K562 (cell line): Measurements from ENCODE around the gene MAD1L1. TPM values are rescaled to one million over a fixed set of nuclear protein-coding genes. Genes with fewer than 3 reads are reported as not detected.

ENCODE experiments used
- ATAC-seq: fragments of 200-7000 bp; cut with Tn5 transposase; 3 replicates; pipeline ENCODE4 v1.9.1; 2020; ENCODE audit warnings: moderate library complexity
- BruUV-seq: library from RNA; stranded (reverse); fragments of 400-500 nt; replicated peaks from 2 replicates; lab custom pipeline; 2021; lab: Mats Ljungman, UMichigan
- CTCF ChIA-PET: fragments of 300-600 bp; formaldehyde crosslinking; extraction: SDS; loops from one replicate; lab custom pipeline; 2021; ENCODE audit warnings: low intra/inter-chr PET ratio; lab: Yijun Ruan, JAX
- POLR2A ChIA-PET: fragments of 300-600, 350-650 bp; sonication (Branson Sonifier 250); formaldehyde crosslinking; extraction: SDS; loops from one replicate; lab custom pipeline; 2021; ENCODE audit warnings: antibody characterized with exemption, inconsistent platforms; lab: Yijun Ruan, JAX
- DNase-seq, 4 experiments: peaks; one replicate each; pipeline versions ENCODE4 v3.0.0 to v3.0.0-alpha.2; 2011 to 2018; ENCODE audit warnings: low spot score in 3 of 4, mixed read lengths in 3 of 4; ENCODE audit errors: extremely low read depth in 1 of 4
- FAIRE-seq: peaks from 2 replicates; lab custom pipeline; 2011; peaks lifted over from hg19 to GRCh38; lab: Jason Lieb, UNC
- H2AFZ ChIP-seq: 2 replicates; pipeline ENCODE4 v1.6.0; 2011; ENCODE audit warnings: low read depth, low read length, control low read depth, inconsistent platforms
- H3K27ac ChIP-seq: fragments of 200-600 bp; 3 replicates; pipeline ENCODE4 v1.8.0; 2011; ENCODE audit warnings: low read depth, mild to moderate bottlenecking, control low read depth, inconsistent platforms, low read length, moderate library complexity, mixed read lengths; ENCODE audit errors: extremely low read depth
- H3K27me3 ChIP-seq, 2 experiments: fragments of 300-600 bp in 1 of 2; 2 replicates in 1 of 2; 3 replicates in 1 of 2; pipeline versions ENCODE4 v1.6.0 to v1.8.0; 2011; ENCODE audit warnings: inconsistent platforms in 2 of 2, low read length in 2 of 2, mild to moderate bottlenecking in 1 of 2, mixed read lengths in 1 of 2, moderate library complexity in 1 of 2; ENCODE audit not compliant: control insufficient read depth in 2 of 2, insufficient read depth in 2 of 2
- H3K36me3 ChIP-seq: fragments of 300-600 bp; 3 replicates; pipeline ENCODE4 v1.8.0; 2011; ENCODE audit warnings: mild to moderate bottlenecking, low read length, inconsistent platforms; ENCODE audit not compliant: control insufficient read depth, insufficient read depth
- H3K4me1 ChIP-seq, 2 experiments: fragments of 200-600 bp in 1 of 2; replicated peaks in 1 of 2; 2 replicates in 1 of 2; 3 replicates in 1 of 2; pipeline versions ENCODE4 v1.5.1 to v1.8.0; 2011; ENCODE audit warnings: inconsistent platforms in 2 of 2, low read length in 2 of 2, mild to moderate bottlenecking in 1 of 2, mixed read lengths in 1 of 2, moderate library complexity in 1 of 2; ENCODE audit not compliant: control insufficient read depth in 2 of 2, insufficient read depth in 2 of 2
- H3K4me2 ChIP-seq: 2 replicates; pipeline ENCODE4 v1.6.1; 2011; ENCODE audit warnings: low read length, control low read depth, inconsistent platforms, mixed read lengths; ENCODE audit not compliant: insufficient read depth
- H3K4me3 ChIP-seq: fragments of 200-600 bp; sonication (generic), shearing (Covaris generic); 2 replicates; pipeline ENCODE4 v1.5.1; 2016; ENCODE audit warnings: control low read depth, inconsistent platforms
- H3K79me2 ChIP-seq: fragments of 200-600 bp; 3 replicates; pipeline ENCODE4 v1.8.0; 2011; ENCODE audit warnings: low read length, inconsistent platforms; ENCODE audit not compliant: control insufficient read depth, insufficient read depth
- H3K9ac ChIP-seq, 2 experiments: 2 replicates each; pipeline versions ENCODE4 v1.6.0 to v1.6.1; 2011; ENCODE audit warnings: low read depth in 2 of 2, low read length in 2 of 2, control low read depth in 1 of 2, inconsistent platforms in 1 of 2, mild to moderate bottlenecking in 1 of 2, mixed read lengths in 1 of 2; ENCODE audit not compliant: insufficient read depth in 1 of 2
- H3K9me1 ChIP-seq: one replicate; pipeline ENCODE4 v1.6.0; 2011; ENCODE audit warnings: inconsistent platforms, mild to moderate bottlenecking, low read length, moderate library complexity; ENCODE audit not compliant: control insufficient read depth, insufficient read depth
- H3K9me3 ChIP-seq: replicated peaks from 2 replicates; pipeline ENCODE4 v1.5.1; 2011; ENCODE audit warnings: low read depth, low read length, inconsistent platforms; ENCODE audit not compliant: control insufficient read depth, insufficient read depth
- H4K20me1 ChIP-seq: replicated peaks from 2 replicates; pipeline ENCODE4 v1.6.1; 2011; ENCODE audit warnings: low read length, inconsistent platforms, mixed read lengths; ENCODE audit not compliant: control insufficient read depth, insufficient read depth
- ADNP ChIP-seq: fragments of 200-800 bp; sonication (Bioruptor generic); IDR thresholded peaks from 2 replicates; pipeline ENCODE4 v1.6.1; 2016; ENCODE audit warnings: missing genetic modification characterization, missing compliant biosample characterization
- ARID1B ChIP-seq: fragments of 450-650 bp; IDR thresholded peaks from 2 replicates; pipeline ENCODE4 v1.6.1; 2016; ENCODE audit warnings: antibody characterized with exemption, mild to moderate bottlenecking, inconsistent platforms
- CBFA2T3 ChIP-seq: fragments of 450-650 bp; IDR thresholded peaks from 2 replicates; pipeline ENCODE4 v1.6.1; 2017
- CHD4 ChIP-seq: fragments of 200-600 bp; sonication (generic); IDR thresholded peaks from 3 replicates; pipeline ENCODE4 v1.6.1; 2012; ENCODE audit warnings: low read depth, mild to moderate bottlenecking, mixed read lengths, low read length, inconsistent platforms; ENCODE audit not compliant: insufficient read depth, insufficient replicate concordance, poor library complexity, severe bottlenecking
- CTBP1 ChIP-seq: fragments of 450-650 bp; IDR thresholded peaks from 2 replicates; pipeline ENCODE4 v1.6.1; 2016; ENCODE audit warnings: borderline replicate concordance
- EGR1 ChIP-seq: fragments of 450-650 bp; conservative IDR thresholded peaks from 2 replicates; pipeline ENCODE4 v1.6.1; 2017; ENCODE audit warnings: mild to moderate bottlenecking
- FOXA3 ChIP-seq, 2 experiments: fragments of 450-650 bp in 1 of 2; sonication (generic) in 1 of 2; formaldehyde crosslinking; IDR thresholded peaks in 1 of 2; conservative IDR thresholded peaks in 1 of 2; 2 replicates each; pipeline versions ENCODE4 v1.4.0 to v1.8.0; 2020 to 2022; ENCODE audit warnings: mild to moderate bottlenecking in 2 of 2, missing genetic modification reagents in 1 of 2
- MAX ChIP-seq: sonication (generic); formaldehyde crosslinking; IDR thresholded peaks from 2 replicates; pipeline ENCODE4 v1.9.0; 2022; ENCODE audit warnings: mild to moderate bottlenecking, missing genetic modification reagents
- MNT ChIP-seq, 2 experiments: fragments of 450-650 bp; conservative IDR thresholded peaks; 2 replicates each; pipeline ENCODE4 v1.6.1; 2017; ENCODE audit warnings: mild to moderate bottlenecking in 2 of 2, moderate library complexity in 2 of 2
- NR1H2 ChIP-seq: sonication (generic); formaldehyde crosslinking; IDR thresholded peaks from 2 replicates; pipeline ENCODE4 v1.4.0; 2020; ENCODE audit warnings: mild to moderate bottlenecking, missing genetic modification reagents
- SAP30 ChIP-seq: fragments of 200-600 bp; sonication (generic); IDR thresholded peaks from 2 replicates; pipeline ENCODE4 v1.6.1; 2012; ENCODE audit warnings: borderline replicate concordance, low read depth, mild to moderate bottlenecking, moderate library complexity, low read length, control low read depth, inconsistent platforms; ENCODE audit not compliant: insufficient read depth, poor library complexity, severe bottlenecking
- TFAP4 ChIP-seq: sonication (generic); formaldehyde crosslinking; IDR thresholded peaks from 2 replicates; pipeline ENCODE4 v1.8.0; 2022; ENCODE audit warnings: missing genetic modification reagents, mild to moderate bottlenecking, moderate library complexity, borderline replicate concordance
- USF1 ChIP-seq: sonication (generic); formaldehyde crosslinking; IDR thresholded peaks from 2 replicates; pipeline ENCODE4 v1.9.0; 2022; ENCODE audit warnings: mild to moderate bottlenecking, missing genetic modification reagents
- WGBS: fragments of 100-300 bp; shearing (Covaris generic); methylation state at CpG from one replicate; pipeline ENCODE4 v1.1.6; 2016; ENCODE audit warnings: low coverage, mixed read lengths; ENCODE audit not compliant: insufficient coverage; ENCODE audit errors: missing lambda C conversion rate; 5-methylcytosine and 5-hydroxymethylcytosine counted together
- in situ Hi-C: fragments of 300-500 bp; cut with MboI; formaldehyde crosslinking; loops from 4 replicates; pipeline ENCODE4 v1.15.0; 2018; ENCODE audit warnings: inconsistent platforms, mixed read lengths
- intact Hi-C: fragments of 100-400 bp; cut with micrococcal nuclease; formaldehyde crosslinking; loops from 2 replicates; pipeline ENCODE4 v1.14.2; 2022
- polyA plus RNA-seq, 8 experiments: library from polyadenylated mRNA; depleted of rRNA in 4 of 8; stranded (reverse) in 5 of 8; unstranded in 3 of 8; fragments of >200 nt; fragmentation: Nextera tagmentation in 2 of 8; fragmentation: Illumina TruSeq in 1 of 8; extraction: Ambion mirVana in 2 of 8; extraction: Trizol in 1 of 8; gene quantifications; 2 replicates each; pipeline versions ENCODE4 v1.2.1 to v1.2.3, GENCODE V29; 2011 to 2014; ENCODE audit warnings: inconsistent platforms in 1 of 8, missing spikeins in 1 of 8
- total RNA-seq, 7 experiments: library from RNA; depleted of rRNA in 6 of 7; stranded (reverse); fragments of >200 nt in 6 of 7; fragmentation: Illumina TruSeq in 2 of 7; extraction: Trizol in 2 of 7; gene quantifications; 2 replicates each; pipeline versions ENCODE4 v1.2.1 to v1.2.3, GENCODE V29; 2011 to 2021; ENCODE audit warnings: low replicate concordance in 1 of 7

The MAD1L1 gene
- total and polyA plus RNA-seq, 9 of the 15 experiments (the other 6 are each of a cell fraction or from before 2014, with no cell fraction given), result 1.7 to 89.7 (median 18.0) TPM

- Histone ChIP-seq H3K4me1 (peaks cover 12 to 38% of the 10 kb centered on the region in 2 experiments), H3K4me2 (no peak overlapping the region; the same call in 1 of the 2 replicates), H3K79me2 (no peaks in the 10 kb centered on the region; the same call in 2 of the 3 replicates), H2AFZ (no peak overlapping the region), H3K36me3 (no peaks in the 10 kb centered on the region; the same call in 2 of the 3 replicates), H3K9ac (peak overlapping the region in 1 of 2 experiments; percentile 30; a peak in 2 of 4 replicates), H3K27ac (no peak overlapping the region), H3K27me3 (no peaks in the 10 kb centered on the region), H3K4me3 (no peak overlapping the region), H3K9me3 (peaks cover 9% of the 10 kb centered on the region), H3K9me1 (no peaks in the 10 kb centered on the region), H4K20me1 (no peaks in the 10 kb centered on the region)
- CTCF ChIA-PET, result no interaction called here
- intact Hi-C loops (no loop called here), in situ Hi-C loops (no loop called here)
- POLR2A ChIA-PET, result interaction anchor here (0.6 to 1.5 kb wide), 3 partner anchors 12 to 325 kb away, joined by 3 to 4 read pairs (median 3); no protein-coding TSS in a partner anchor
- 74% methylated on average over 31 of the region's 32 CpGs for WGBS
- FAIRE-seq (no peak), ATAC-seq (peak; percentile 36; the same call in 1 of the 3 replicates), DNase-seq (peak in 1 of 4 experiments; percentile 16)
- TF ChIP-seq SAP30, result no peak
- peak; percentile 30; the same call in 1 of the 2 replicates for TF ChIP-seq ARID1B
- TF ChIP-seq CBFA2T3, result 0 out of 2 replicates have a peak, but pooled peaks have one; percentile 9
- TF ChIP-seq ADNP (tag), result no peak
- TF ChIP-seq USF1 (CRISPR knock-in tag), result 0 out of 2 replicates have a peak, but pooled peaks have one; percentile 19
- TF ChIP-seq MAX (CRISPR knock-in tag), result peak; percentile 55; the same call in 1 of the 2 replicates
- peak; percentile 48 for TF ChIP-seq EGR1
- peak; percentile 32 to 55; a peak in 1 of 4 replicates for TF ChIP-seq FOXA3 (CRISPR knock-in tag; conservative IDR thresholded peaks at IDR 0.05 in 1 of 2, IDR thresholded peaks at IDR 0.05 in 1 of 2)
- no peak for TF ChIP-seq NR1H2 (CRISPR knock-in tag)
- TF ChIP-seq MNT (conservative IDR thresholded peaks at IDR 0.05), result peak in 1 of 2 experiments; percentile 51; a peak in 1 of 4 replicates
- TF ChIP-seq CTBP1, result peak; percentile 62
- TF ChIP-seq TFAP4 (CRISPR knock-in tag), result peak; percentile 28; the same call in 1 of the 2 replicates
- TF ChIP-seq CHD4, result no peak
- BruUV-seq, result no TSS peak
Observed at GRCh38 chr7:2030475-2031450, 202.0 kb downstream of the MAD1L1 start.
